Ascending aorta (tissue), 2 donors: Measurements from ENCODE around the gene SYTL1. TPM values are rescaled to one million over a fixed set of nuclear protein-coding genes. Genes with fewer than 3 reads are reported as not detected.

Source experiments
- DNase-seq, 2 donors: peaks; one replicate each; pipeline ENCODE4 v3.0.0-alpha.2; 2019; ENCODE audit warnings: low spot score in 2 of 2
- H3K27ac ChIP-seq, 2 donors: fragments of 200-600 bp; sonication (generic); one replicate each; pipeline ENCODE4 v1.5.1; 2016 to 2017; ENCODE audit warnings: mild to moderate bottlenecking in 1 of 2
- H3K27me3 ChIP-seq: fragments of 200-600 bp; sonication (generic); one replicate; pipeline ENCODE4 v1.5.1; 2017
- H3K36me3 ChIP-seq, 2 donors: fragments of 200-600 bp; sonication (generic); one replicate each; pipeline ENCODE4 v1.5.1; 2016
- H3K4me1 ChIP-seq, 2 donors: fragments of 200-600 bp; sonication (generic); one replicate each; pipeline ENCODE4 v1.5.1; 2016 to 2017; ENCODE audit warnings: mild to moderate bottlenecking in 1 of 2
- H3K4me3 ChIP-seq, 2 donors: fragments of 200-600 bp; sonication (generic); one replicate each; pipeline ENCODE4 v1.5.1; 2016 to 2017; ENCODE audit warnings: mild to moderate bottlenecking in 1 of 2
- H3K9me3 ChIP-seq, 2 donors: fragments of 200-600 bp; sonication (generic); one replicate each; pipeline ENCODE4 v1.5.1; 2016
- intact Hi-C: fragments of 100-400 bp; cut with DNase I; formaldehyde crosslinking; loops from one replicate; pipeline ENCODE4 v1.15.1; 2023
- total RNA-seq: library from RNA; depleted of rRNA; stranded (reverse); fragments of >200 nt; gene quantifications from one replicate; pipeline ENCODE4 v1.1.0, GENCODE V29; 2016
- TF ChIP-seq, protein P1 (sequence below), 3 experiments: fragments of 200-600 bp in 2 of 3; fragments of 450-650 bp in 1 of 3; sonication (generic) in 2 of 3; IDR thresholded peaks; one replicate each; pipeline ENCODE4 v1.5.1; 2016 to 2019; ENCODE audit warnings: antibody characterized with exemption in 3 of 3, mild to moderate bottlenecking in 1 of 3, moderate library complexity in 1 of 3

Gene SYTL1
- total RNA-seq, 1 donor from 2014 or later, result 0.21 TPM

DNA sequence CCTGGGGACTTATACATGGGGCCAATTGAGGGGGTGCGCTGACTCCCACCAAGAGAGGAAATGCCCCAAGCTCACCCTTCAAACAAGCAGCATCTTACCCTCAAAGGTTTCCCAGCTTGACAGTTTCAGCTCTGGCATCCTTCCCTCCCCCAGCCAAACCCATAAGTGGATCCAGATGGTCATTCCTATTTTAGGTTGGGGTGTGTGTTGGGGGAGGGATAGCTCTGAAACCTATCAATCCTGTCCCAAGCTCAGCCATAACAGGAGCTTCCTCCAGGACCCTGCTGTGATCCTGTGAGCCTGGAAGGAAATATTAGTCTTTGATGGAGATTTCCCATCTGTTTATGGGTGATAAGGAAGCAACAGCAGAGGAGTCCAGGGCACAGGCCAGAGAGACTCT, 23.2 kb upstream of the SYTL1 start:
- Histone ChIP-seq H3K9me3 (no peaks in the 10 kb centered on the region), H3K27ac (no peak overlapping the region), H3K4me3 (no peak overlapping the region), H3K27me3 (no peaks in the 10 kb centered on the region), H3K4me1 (peaks cover 0 to 7% of the 10 kb centered on the region in 2 donors), H3K36me3 (no peaks in the 10 kb centered on the region)
- DNase-seq, result no peak
- TF ChIP-seq, protein P1, sequence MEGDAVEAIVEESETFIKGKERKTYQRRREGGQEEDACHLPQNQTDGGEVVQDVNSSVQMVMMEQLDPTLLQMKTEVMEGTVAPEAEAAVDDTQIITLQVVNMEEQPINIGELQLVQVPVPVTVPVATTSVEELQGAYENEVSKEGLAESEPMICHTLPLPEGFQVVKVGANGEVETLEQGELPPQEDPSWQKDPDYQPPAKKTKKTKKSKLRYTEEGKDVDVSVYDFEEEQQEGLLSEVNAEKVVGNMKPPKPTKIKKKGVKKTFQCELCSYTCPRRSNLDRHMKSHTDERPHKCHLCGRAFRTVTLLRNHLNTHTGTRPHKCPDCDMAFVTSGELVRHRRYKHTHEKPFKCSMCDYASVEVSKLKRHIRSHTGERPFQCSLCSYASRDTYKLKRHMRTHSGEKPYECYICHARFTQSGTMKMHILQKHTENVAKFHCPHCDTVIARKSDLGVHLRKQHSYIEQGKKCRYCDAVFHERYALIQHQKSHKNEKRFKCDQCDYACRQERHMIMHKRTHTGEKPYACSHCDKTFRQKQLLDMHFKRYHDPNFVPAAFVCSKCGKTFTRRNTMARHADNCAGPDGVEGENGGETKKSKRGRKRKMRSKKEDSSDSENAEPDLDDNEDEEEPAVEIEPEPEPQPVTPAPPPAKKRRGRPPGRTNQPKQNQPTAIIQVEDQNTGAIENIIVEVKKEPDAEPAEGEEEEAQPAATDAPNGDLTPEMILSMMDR (IDR thresholded peaks at IDR 0.05), result no peak
- intact Hi-C loops, result no loop called here

DNA sequence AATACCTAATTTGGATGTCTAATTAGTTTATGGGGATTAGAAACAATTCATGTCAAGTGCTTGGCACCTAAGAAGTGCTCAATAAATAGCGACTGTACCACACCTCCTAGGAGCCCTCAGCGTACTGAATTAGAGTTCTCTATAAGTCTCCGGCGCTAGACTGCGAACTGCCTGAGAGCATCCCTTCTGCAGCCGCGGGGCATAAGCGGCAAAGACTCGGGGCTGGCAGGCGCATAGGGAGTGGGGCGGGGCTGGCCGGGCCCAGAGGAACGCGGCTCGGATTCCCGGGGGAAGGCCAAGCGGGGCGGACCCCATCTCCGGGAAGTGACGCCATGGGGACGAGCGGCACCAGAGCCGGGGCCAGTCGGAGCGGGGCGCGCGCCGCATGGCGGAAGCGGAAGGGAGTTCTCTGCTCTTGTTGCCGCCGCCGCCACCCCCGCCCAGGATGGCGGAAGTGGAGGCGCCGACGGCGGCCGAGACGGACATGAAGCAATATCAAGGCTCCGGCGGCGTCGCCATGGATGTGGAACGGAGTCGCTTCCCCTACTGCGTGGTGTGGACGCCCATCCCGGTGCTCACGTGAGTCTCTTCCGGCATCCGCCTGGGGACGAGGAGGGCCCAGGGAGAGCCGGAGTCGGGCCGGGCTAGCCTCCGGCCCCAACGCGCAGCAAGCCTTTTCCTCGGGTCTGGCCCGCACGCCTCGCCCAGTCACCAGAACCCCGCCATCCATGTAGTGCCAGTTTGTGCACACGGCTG, 19.8 kb upstream of the SYTL1 start, which contains the start of gene TMEM222:
TMEM222 (plus strand) TSS at position 351 of the 756 bp plus-strand sequence; CDS start at position 386, 35 bp downstream.
- peak within 1 kb of the TSS; percentile 89 to 95 for H3K27ac ChIP-seq
- H3K9me3 ChIP-seq, result no peaks in the 10 kb centered on the region
- H3K4me3 ChIP-seq, result peak within 1 kb of the TSS; percentile 85 to 97
- H3K27me3 ChIP-seq, result no peaks in the 10 kb centered on the region
- intact Hi-C loops, result loop anchor here (1.0 kb wide), 1 partner anchor 43 kb away; no protein-coding TSS in a partner anchor
- TF ChIP-seq, protein P1 (IDR thresholded peaks at IDR 0.05), result peak in 2 of 3 experiments; percentile 33 to 40
- peak; percentile 88 to 98 for DNase-seq
- peaks cover 0 to 12% of the 10 kb centered on the region in 2 donors for H3K4me1 ChIP-seq
- peaks cover 7 to 18% of the 10 kb centered on the region in 2 donors for H3K36me3 ChIP-seq

DNA sequence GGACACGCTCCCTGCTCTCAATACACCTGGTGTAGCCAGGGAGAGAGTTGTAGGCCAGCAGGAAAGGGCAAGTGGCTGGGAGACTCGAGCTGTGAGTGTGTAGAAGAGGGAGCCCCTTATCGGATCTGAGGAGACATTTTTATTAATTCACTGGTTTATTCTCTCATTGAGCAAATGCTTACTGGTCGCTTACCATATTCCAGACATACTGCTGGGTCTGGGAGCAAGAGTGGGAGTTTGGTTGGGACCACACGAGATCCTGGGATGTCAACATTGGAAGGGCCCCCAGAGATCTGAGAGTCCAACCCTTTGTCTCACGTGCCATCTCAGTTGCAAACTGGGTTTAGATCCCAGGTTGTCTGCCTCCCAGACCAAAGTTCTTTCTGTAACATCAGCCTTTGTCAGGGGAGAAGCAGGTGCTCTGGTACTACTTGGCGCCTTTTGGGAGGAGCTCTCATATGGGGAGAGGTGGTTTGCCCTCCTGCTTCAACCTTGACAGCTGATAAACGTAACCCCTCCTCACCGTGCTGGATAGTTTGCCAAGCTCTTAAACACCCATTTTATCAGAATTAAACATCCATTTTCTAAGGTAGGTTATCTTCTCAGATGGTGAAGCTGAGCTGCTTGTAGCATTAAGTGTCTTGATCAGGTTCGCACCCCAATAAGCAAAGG, 19.1 kb upstream of the SYTL1 start:
- peak overlapping the region; percentile 85 to 97 for H3K4me3 ChIP-seq
- H3K27ac ChIP-seq, result peak overlapping the region; percentile 89 to 95
- TF ChIP-seq, protein P1 (IDR thresholded peaks at IDR 0.05), result no peak
- no peak for DNase-seq
- no peaks in the 10 kb centered on the region for H3K27me3 ChIP-seq
- peaks cover 0 to 12% of the 10 kb centered on the region in 2 donors for H3K4me1 ChIP-seq
- intact Hi-C loops, result loop anchor here (1.0 kb wide), 1 partner anchor 43 kb away; no protein-coding TSS in a partner anchor
- H3K36me3 ChIP-seq, result peaks cover 11 to 25% of the 10 kb centered on the region in 2 donors
- no peaks in the 10 kb centered on the region for H3K9me3 ChIP-seq

DNA sequence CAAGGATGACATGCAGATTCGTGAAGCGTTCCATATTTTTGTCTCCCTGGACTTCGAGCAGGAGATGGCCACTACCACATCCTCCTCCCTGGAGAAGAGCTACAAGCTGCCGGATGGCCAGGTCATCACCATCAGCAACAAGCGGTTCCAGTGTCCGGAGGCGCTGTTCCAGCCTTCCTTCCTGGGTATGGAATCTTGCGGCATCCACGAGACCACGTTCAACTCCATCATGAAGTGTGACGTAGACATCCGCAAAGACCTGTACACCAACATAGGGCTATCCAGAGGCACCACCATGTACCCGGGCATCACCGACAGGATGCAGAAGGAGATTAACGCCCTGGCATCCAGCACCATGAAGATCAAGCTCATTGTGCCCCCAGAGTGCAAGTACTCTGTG, 16.5 kb upstream of the SYTL1 start:
- TF ChIP-seq, protein P1 (IDR thresholded peaks at IDR 0.05), result no peak
- H3K4me1 ChIP-seq, result peaks cover 0 to 12% of the 10 kb centered on the region in 2 donors
- no peak for DNase-seq

DNA sequence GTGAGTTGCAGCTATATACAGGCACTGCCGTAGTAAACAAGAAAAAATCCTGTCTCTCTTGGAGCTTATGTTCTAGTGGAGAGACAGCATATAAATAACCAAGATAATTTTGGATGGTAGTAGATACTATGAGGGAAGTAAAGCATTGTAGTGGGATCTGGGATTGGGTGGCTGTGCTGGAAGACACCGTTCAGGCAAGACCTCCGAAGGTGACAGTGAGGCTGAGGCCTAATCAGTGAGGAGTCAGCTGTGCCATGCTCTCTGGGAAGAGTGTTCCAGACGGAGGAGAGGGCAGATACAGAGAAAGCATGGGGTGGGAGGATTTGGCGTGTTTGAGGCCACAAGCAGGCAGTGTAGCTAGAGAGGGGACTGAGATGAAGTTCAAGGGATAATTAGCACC, 13.9 kb upstream of the SYTL1 start:
- TF ChIP-seq, protein P1 (IDR thresholded peaks at IDR 0.05), result no peak
- peaks cover 0 to 11% of the 10 kb centered on the region in 2 donors for H3K4me1 ChIP-seq
- no peaks in the 10 kb centered on the region for H3K27me3 ChIP-seq
- intact Hi-C loops, result no loop called here
- no peak for DNase-seq
- no peak overlapping the region for H3K4me3 ChIP-seq
- H3K9me3 ChIP-seq, result no peaks in the 10 kb centered on the region
- no peak overlapping the region for H3K27ac ChIP-seq
- peaks cover 21 to 52% of the 10 kb centered on the region in 2 donors for H3K36me3 ChIP-seq

More for the DNA sequence above, 16.5 kb upstream of the SYTL1 start:
- Histone ChIP-seq H3K27ac (no peak overlapping the region), H3K27me3 (no peaks in the 10 kb centered on the region), H3K9me3 (no peaks in the 10 kb centered on the region), H3K36me3 (peaks cover 11 to 28% of the 10 kb centered on the region in 2 donors), H3K4me3 (no peak overlapping the region)
- intact Hi-C loops, result no loop called here
